Right renal pelvis (tissue), 4 donors: Measurements from ENCODE around the gene ATE1. TPM values are rescaled to one million over a fixed set of nuclear protein-coding genes. Genes with fewer than 3 reads are reported as not detected.
"Not testable (repeated sequence)": the region's sequence is repeated elsewhere in the genome, so short reads cannot be mapped to it uniquely, and the experiment has no call there.

ENCODE experiments used
- DNase-seq, 4 donors: peaks; one replicate each; pipeline ENCODE4 v3.0.0-alpha.2; 2013; ENCODE audit warnings: low read depth in 4 of 4, low spot score in 3 of 4, missing footprints in 1 of 4
- polyA plus RNA-seq, 4 donors: library from polyadenylated mRNA; unstranded; fragments of 120-200 nt; gene quantifications; one replicate each; pipeline ENCODE4 v1.2.1, GENCODE V29; 2013; ENCODE audit not compliant: insufficient read length in 4 of 4

The ATE1 gene
- 10 to 100 TPM; 36.3 to 48.4 (median 43.4) TPM for polyA plus RNA-seq

- DNase-seq: peak; percentile 84 to 88 (median 84)
Observed at GRCh38 chr10:121927841-121928527, at the start of gene ATE1. Gene ATE1 (minus strand): TSS chr10:121928031. CDS start chr10:121927949, 82 bp downstream.

GRCh38 chr10:121976607-121977006 lies 48.8 kb upstream of the ATE1 start:
- no peak for DNase-seq

GRCh38 chr10:121975295-121976086 lies 47.7 kb upstream of the ATE1 start:
- DNase-seq: no peak

DNA sequence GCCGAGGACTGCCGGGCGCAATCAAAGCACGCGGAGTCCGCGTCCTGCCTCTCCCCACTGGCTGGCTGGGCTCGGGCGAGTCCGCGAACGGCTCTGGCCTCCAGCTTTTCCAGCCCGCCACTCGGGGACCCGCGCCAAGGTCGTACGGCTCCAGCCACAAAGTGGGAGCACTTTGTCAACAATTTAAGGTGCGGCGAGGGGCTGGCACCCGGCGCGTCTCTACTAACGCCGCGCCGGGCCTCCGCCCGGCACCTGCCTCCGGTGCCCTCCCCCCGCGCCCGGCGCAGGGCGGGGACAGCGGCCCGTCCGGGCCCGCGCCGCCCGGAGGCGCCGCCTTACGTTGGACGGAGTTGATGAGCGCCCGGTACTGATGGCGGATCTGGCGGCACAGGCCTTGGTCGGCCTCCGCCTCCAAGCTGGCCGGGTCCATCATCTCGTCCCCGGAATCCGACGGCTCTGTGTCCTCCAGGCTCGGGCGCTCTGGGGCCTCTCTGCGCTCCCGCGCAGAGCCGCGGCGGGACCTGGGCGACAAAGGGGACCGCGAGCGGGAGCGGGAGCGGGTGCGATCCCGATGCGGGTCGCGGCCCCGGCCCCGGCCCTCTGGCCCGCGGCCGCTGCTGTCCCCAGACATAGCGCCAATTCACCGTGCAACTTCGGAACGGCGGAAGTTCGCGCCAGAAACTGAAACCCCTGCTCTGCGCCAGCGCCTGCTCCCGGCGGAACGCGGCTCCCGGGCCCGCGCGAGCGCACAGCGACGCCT lies 46.9 kb upstream of the ATE1 start, which contains the start of gene NSMCE4A:
Gene NSMCE4A (minus strand): TSS at position 683 of the 760 bp plus-strand sequence. CDS start 52 bp downstream, at position 631.
- peak; percentile 47 to 61 (median 57) for DNase-seq

GRCh38 chr10:121974019-121974534 lies 46.2 kb upstream of the ATE1 start:
- no peak for DNase-seq

GRCh38 chr10:121969086-121969485 lies 41.3 kb upstream of the ATE1 start:
- not testable (repeated sequence) for DNase-seq

DNA sequence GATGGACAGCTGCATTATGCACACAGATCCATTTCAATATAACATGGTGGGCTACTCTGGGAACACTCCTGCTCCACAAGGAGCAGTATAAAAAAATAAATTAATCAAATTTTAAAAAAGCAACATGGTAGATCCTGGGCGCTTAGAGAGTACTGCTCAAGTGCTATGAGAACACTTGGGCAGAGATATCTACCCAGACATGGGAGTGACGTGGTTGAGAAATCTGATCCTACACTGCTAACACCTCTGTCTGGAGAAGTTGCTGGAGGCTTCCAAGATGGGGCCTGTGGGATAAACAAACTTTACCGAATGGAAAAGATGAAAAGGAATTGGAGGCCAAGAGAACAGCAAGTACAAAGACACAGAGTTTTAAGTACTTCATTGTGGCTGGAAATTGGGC lies 38.2 kb upstream of the ATE1 start:
- DNase-seq: no peak

- DNase-seq: no peak
Observed at GRCh38 chr10:121961456-121961855, 33.6 kb upstream of the ATE1 start.

- DNase-seq: no peak
Observed at GRCh38 chr10:121959671-121960070, 31.8 kb upstream of the ATE1 start.

GRCh38 chr10:121956111-121957061 lies 28.6 kb upstream of the ATE1 start:
- DNase-seq: peak in 2 of 4 donors; percentile 23 to 36

DNA sequence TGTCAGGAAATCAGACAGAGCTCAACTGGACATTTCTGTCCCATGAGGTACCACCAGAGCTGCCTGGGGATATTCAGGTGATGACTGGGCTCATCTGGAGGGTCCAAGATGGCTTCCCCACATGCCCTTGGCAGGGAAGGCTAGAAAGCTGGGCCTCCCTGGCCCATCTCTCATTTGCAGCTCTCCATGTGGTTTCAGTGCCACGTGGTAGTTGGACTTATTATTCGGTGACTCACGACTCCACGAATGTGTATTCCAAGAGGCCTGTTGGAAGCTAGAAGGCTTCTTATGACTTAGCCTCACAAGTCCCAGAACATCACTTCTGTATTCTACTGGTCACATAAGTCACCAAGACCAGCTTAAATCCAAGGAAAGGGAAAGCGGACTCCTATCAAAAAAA lies 24.4 kb upstream of the ATE1 start:
- no peak for DNase-seq

DNA sequence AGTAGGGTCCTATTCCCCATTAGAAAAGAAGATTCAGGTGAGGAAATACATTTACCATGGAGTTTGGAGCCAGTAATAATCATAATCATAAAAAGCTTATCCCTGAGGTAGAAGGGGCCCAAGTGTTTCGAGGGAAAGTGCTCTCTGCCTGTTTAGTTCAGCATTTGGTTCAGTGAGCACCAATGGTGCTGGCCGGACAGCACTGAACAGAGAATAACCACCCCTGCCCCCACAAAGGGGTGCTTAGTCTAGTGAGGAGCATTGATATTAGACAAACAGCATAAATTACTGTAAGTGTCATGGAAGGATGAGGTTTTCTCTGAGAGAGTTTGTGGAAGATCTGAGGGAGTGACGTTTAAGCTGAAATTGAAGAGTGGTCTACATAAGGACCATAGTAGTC lies 21.6 kb upstream of the ATE1 start:
- no peak for DNase-seq

DNA sequence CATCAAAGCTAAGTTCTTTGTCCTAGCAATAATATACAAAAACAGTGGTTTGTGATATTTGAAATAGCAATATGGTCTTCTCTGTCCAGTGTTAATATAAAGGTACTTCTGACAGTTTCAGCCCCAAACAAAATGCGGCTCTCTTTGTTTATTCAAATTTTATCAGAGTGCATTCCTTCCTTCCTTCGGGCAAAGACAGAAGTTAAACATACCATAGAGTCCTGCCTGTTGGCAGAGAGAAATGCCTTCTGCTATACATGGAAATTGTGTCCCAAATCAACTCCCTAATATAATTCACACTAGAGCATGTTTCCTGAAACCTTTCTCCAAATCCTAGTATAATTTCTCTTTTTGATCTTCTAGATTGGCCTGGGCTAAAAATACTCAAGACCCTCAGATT lies 21.2 kb upstream of the ATE1 start:
- DNase-seq: no peak

DNA sequence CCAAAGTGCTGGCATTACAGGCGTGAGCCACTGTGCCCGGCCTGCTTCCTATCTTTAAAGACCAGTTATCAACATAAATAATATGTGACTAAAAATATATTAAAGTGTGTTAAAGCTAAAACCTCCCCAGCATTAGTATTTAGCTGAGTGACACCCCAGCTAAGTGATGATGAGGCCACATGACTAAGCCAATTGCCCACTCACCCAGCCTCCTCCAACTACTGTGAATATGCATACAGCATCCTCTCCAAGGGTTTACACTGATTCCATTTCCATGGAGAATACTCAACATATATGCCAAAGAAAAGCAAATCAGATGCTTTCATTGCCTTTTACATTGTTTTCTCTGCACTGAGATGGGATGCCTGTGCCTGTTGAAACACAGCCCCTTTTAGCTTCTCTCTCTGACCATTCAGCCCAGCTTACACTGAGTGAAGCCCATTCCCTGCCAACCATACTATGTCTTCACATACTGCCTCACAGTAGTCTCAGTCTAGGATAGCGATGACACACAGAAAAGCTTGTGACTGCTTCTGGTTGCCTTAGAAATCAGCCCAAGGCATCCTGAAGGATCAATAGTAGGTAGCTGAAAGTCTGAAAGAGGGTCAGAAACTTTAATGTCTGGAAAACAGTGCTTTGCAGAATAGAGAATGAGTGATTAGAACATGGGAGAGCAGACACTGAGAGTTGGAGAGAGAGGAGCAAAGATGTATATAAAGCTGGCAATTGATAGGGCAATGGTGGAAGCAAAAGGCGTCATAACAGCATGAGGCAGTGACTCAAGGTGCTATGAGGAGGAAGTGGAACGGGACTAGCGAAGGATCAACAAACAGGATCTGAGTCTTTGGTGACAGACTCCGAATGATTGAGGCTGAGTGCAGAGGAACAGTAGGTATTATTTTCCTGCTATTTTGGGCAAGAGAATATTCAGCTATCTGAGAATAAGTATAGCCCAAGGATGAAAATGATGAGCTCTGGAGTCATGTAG lies 19.8 kb upstream of the ATE1 start:
- DNase-seq: no peak

GRCh38 chr10:121942749-121943416 lies 15.1 kb upstream of the ATE1 start:
- DNase-seq: no peak

DNA sequence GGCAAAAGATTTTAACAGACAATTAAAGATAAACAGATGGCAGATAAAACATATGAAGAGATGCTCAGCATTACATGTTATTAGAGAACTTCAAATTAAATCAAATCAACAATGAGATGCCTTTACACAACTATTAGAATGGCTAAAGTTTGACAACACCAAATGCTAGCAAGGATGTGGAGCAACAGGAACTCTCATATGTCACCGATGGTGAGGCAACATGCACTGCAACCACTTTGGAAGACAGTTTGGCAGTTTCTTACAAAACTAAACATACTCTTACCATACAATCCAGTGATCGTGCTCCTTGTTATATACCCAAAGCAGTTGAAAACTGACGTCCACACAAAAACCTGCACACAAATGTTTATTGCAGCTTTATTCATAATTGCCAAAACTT lies 13.7 kb upstream of the ATE1 start:
- no peak for DNase-seq

- DNase-seq: no peak
Observed at GRCh38 chr10:121936295-121936694, 8.5 kb upstream of the ATE1 start.

DNA sequence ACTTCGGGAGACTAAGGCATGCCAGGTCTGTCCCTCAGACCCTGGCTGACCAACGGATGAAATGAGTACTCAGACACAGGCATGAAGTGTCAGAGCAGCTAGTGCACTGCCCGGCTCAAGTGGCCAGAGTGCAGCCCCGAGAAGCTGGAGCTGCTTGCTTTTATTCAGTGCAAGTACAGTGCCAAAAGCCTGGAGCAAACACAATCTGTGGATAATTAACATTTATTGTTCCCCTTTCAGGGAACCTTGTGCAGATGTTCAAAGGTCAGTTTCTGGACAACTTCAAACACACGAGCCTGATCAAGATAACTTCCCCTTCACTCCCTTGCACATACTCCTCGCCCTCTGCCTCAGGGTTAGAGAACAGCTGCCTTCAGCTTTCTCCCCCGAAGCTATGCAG lies 7.9 kb upstream of the ATE1 start:
- DNase-seq: no peak
